IMR-90 (cell line): ENCODE data around the gene RIOK1. TPM values are rescaled to one million over a fixed set of nuclear protein-coding genes. Genes with fewer than 3 reads are reported as not detected.

Source experiments
- ATAC-seq: fragments of 200-7000 bp; cut with Tn5 transposase; 2 replicates; pipeline ENCODE4 v1.9.1; 2020; ENCODE audit warnings: low read depth, mild to moderate bottlenecking, moderate library complexity
- BruUV-seq: library from RNA; stranded (reverse); fragments of 400-500 nt; replicated peaks from 2 replicates; lab custom pipeline; 2021; lab: Mats Ljungman, UMichigan
- CTCF ChIA-PET: fragments of 300-600 bp; formaldehyde crosslinking; extraction: SDS; loops from one replicate; lab custom pipeline; 2021; ENCODE audit warnings: antibody characterized with exemption; lab: Yijun Ruan, JAX
- POLR2A ChIA-PET: fragments of 300-600 bp; sonication (Branson Sonifier 250); formaldehyde crosslinking; loops from one replicate; lab custom pipeline; 2022; ENCODE audit warnings: antibody characterized with exemption; ENCODE audit not compliant: unreplicated experiment; lab: Charles Lee
- DNase-seq: peaks from one replicate; pipeline ENCODE4 v3.0.0; 2013
- H2AFZ ChIP-seq: replicated peaks from 2 replicates; pipeline ENCODE3; 2013; ENCODE audit warnings: low read length, mild to moderate bottlenecking; ENCODE audit not compliant: poor library complexity
- H2AK5ac ChIP-seq: 2 replicates; pipeline ENCODE4 v1.6.1; 2013; ENCODE audit warnings: low read depth, low read length, inconsistent platforms
- H2AK9ac ChIP-seq: replicated peaks from 2 replicates; pipeline ENCODE3; 2013; ENCODE audit warnings: mild to moderate bottlenecking, low read depth, low read length, moderate library complexity; ENCODE audit not compliant: poor library complexity
- H2BK120ac ChIP-seq: 2 replicates; pipeline ENCODE4 v1.6.1; 2013; ENCODE audit warnings: low read depth, low read length, inconsistent platforms
- H2BK15ac ChIP-seq: 3 replicates; pipeline ENCODE4 v1.6.1; 2013; ENCODE audit warnings: low read depth, low read length, inconsistent platforms
- H2BK20ac ChIP-seq: 2 replicates; pipeline ENCODE4 v1.6.1; 2013; ENCODE audit warnings: low read depth, mild to moderate bottlenecking, inconsistent platforms, low read length, moderate library complexity
- H2BK5ac ChIP-seq: 2 replicates; pipeline ENCODE4 v1.6.1; 2013; ENCODE audit warnings: mild to moderate bottlenecking, low read depth, low read length, inconsistent platforms; ENCODE audit not compliant: poor library complexity, severe bottlenecking
- H3K14ac ChIP-seq: replicated peaks from 2 replicates; pipeline ENCODE4 v1.6.1; 2013; ENCODE audit warnings: low read depth, low read length, inconsistent platforms
- H3K18ac ChIP-seq: 2 replicates; pipeline ENCODE4 v1.6.1; 2013; ENCODE audit warnings: low read depth, low read length, control low read depth
- H3K23ac ChIP-seq: 2 replicates; pipeline ENCODE4 v1.6.1; 2013; ENCODE audit warnings: low read depth, low read length, inconsistent platforms
- H3K27ac ChIP-seq: 2 replicates; pipeline ENCODE4 v1.5.1; 2013; ENCODE audit warnings: mild to moderate bottlenecking, control low read depth, low read length; ENCODE audit not compliant: insufficient read depth
- H3K27me3 ChIP-seq: 2 replicates; pipeline ENCODE4 v1.6.1; 2013; ENCODE audit warnings: low read length; ENCODE audit not compliant: control insufficient read depth, insufficient read depth
- H3K36me3 ChIP-seq: 2 replicates; pipeline ENCODE4 v1.6.1; 2013; ENCODE audit warnings: low read length, mixed read lengths; ENCODE audit not compliant: control insufficient read depth, insufficient read depth
- H3K4ac ChIP-seq: 2 replicates; pipeline ENCODE4 v1.6.1; 2013; ENCODE audit warnings: low read depth, low read length, inconsistent platforms
- H3K4me1 ChIP-seq: 2 replicates; pipeline ENCODE4 v1.6.1; 2013; ENCODE audit warnings: low read length, mixed read lengths; ENCODE audit not compliant: control insufficient read depth, insufficient read depth
- H3K4me2 ChIP-seq: 2 replicates; pipeline ENCODE4 v1.6.1; 2013; ENCODE audit warnings: low read depth, mild to moderate bottlenecking, control low read depth, low read length, moderate library complexity
- H3K4me3 ChIP-seq: 2 replicates; pipeline ENCODE4 v1.5.1; 2013; ENCODE audit warnings: low read depth, mild to moderate bottlenecking, control low read depth, low read length, moderate library complexity; ENCODE audit not compliant: insufficient read depth
- H3K56ac ChIP-seq: 2 replicates; pipeline ENCODE4 v1.6.1; 2013; ENCODE audit warnings: low read length, inconsistent platforms; ENCODE audit not compliant: insufficient read depth; ENCODE audit errors: extremely low read depth
- H3K79me1 ChIP-seq, 2 experiments: 2 replicates each; pipeline ENCODE4 v1.6.1; 2013; ENCODE audit warnings: low read length in 2 of 2, inconsistent platforms in 1 of 2, low read depth in 1 of 2
- H3K9ac ChIP-seq: 2 replicates; pipeline ENCODE4 v1.6.1; 2013; ENCODE audit warnings: low read depth, low read length, control low read depth
- H3K9me1 ChIP-seq: 2 replicates; pipeline ENCODE4 v1.6.1; 2013; ENCODE audit warnings: low read length, inconsistent platforms; ENCODE audit not compliant: insufficient read depth
- H3K9me3 ChIP-seq: 2 replicates; pipeline ENCODE4 v1.6.1; 2013; ENCODE audit warnings: low read length; ENCODE audit not compliant: control insufficient read depth, insufficient read depth
- H4K20me1 ChIP-seq: 2 replicates; pipeline ENCODE4 v1.6.1; 2013; ENCODE audit warnings: low read length, inconsistent platforms; ENCODE audit not compliant: insufficient read depth
- H4K5ac ChIP-seq: 2 replicates; pipeline ENCODE4 v1.6.1; 2013; ENCODE audit warnings: mild to moderate bottlenecking, low read depth, low read length, control low read depth
- H4K8ac ChIP-seq, 2 experiments: 2 replicates each; pipeline ENCODE4 v1.6.1; 2013; ENCODE audit warnings: low read depth in 2 of 2, low read length in 2 of 2, control low read depth in 1 of 2, inconsistent platforms in 1 of 2
- H4K91ac ChIP-seq: 2 replicates; pipeline ENCODE4 v1.6.1; 2013; ENCODE audit warnings: low read depth, low read length, inconsistent platforms; ENCODE audit not compliant: insufficient read depth
- BHLHE40 ChIP-seq: fragments of 150-350 bp; IDR thresholded peaks from 2 replicates; pipeline ENCODE4 v1.6.1; 2016; ENCODE audit warnings: mild to moderate bottlenecking, low read depth, low read length
- CEBPB ChIP-seq: IDR thresholded peaks from 2 replicates; pipeline ENCODE4 v1.6.1; 2012; ENCODE audit warnings: low read depth, low read length, improper control_type of control experiment
- CHD1 ChIP-seq: IDR thresholded peaks from 2 replicates; pipeline ENCODE4 v1.6.1; 2012; ENCODE audit warnings: low read depth, low read length, improper control_type of control experiment
- FOS ChIP-seq: fragments of 150-350 bp; IDR thresholded peaks from 2 replicates; pipeline ENCODE4 v1.6.1; 2016; ENCODE audit warnings: low read depth, low read length
- MAFK ChIP-seq: IDR thresholded peaks from 2 replicates; pipeline ENCODE4 v1.6.1; 2012; ENCODE audit warnings: low read depth, low read length, improper control_type of control experiment
- MAZ ChIP-seq: IDR thresholded peaks from 2 replicates; pipeline ENCODE4 v1.6.1; 2012; ENCODE audit warnings: low read depth, mild to moderate bottlenecking, low read length, improper control_type of control experiment, moderate library complexity, borderline replicate concordance
- MXI1 ChIP-seq: IDR thresholded peaks from 2 replicates; pipeline ENCODE4 v1.6.1; 2012; ENCODE audit warnings: low read depth, mild to moderate bottlenecking, low read length, moderate library complexity, borderline replicate concordance
- NFE2L2 ChIP-seq: fragments of 150-350 bp; IDR thresholded peaks from 2 replicates; pipeline ENCODE4 v1.6.1; 2016; ENCODE audit warnings: low read depth, mild to moderate bottlenecking, low read length
- POLR2A ChIP-seq: IDR thresholded peaks from 2 replicates; pipeline ENCODE4 v1.6.1; 2012; ENCODE audit warnings: mild to moderate bottlenecking, low read depth, low read length
- RAD21 ChIP-seq: IDR thresholded peaks from 2 replicates; pipeline ENCODE4 v1.6.1; 2012; ENCODE audit warnings: low read length, improper control_type of control experiment
- RCOR1 ChIP-seq: IDR thresholded peaks from 2 replicates; pipeline ENCODE4 v1.6.1; 2012; ENCODE audit warnings: mild to moderate bottlenecking, low read length, improper control_type of control experiment; ENCODE audit not compliant: insufficient replicate concordance
- RFX5 ChIP-seq: IDR thresholded peaks from 2 replicates; pipeline ENCODE4 v1.8.0; 2012; ENCODE audit warnings: low read depth, mild to moderate bottlenecking, low read length, moderate library complexity
- SMC3 ChIP-seq: fragments of 150-350 bp; IDR thresholded peaks from 2 replicates; pipeline ENCODE4 v1.6.1; 2016; ENCODE audit warnings: low read depth, mild to moderate bottlenecking, antibody characterized with exemption, low read length, moderate library complexity
- USF2 ChIP-seq: fragments of 150-350 bp; IDR thresholded peaks from 2 replicates; pipeline ENCODE4 v1.6.1; 2017; ENCODE audit warnings: mild to moderate bottlenecking, antibody characterized with exemption, low read length, low read depth
- WGBS, 2 experiments: methylation state at CpG; one replicate each; pipeline versions ENCODE4 v1.1.5 to v1.1.7; 2013; ENCODE audit warnings: missing lambda C conversion rate in 2 of 2; ENCODE audit not compliant: insufficient read length in 1 of 2; ENCODE audit errors: extremely low coverage in 2 of 2; 5-methylcytosine and 5-hydroxymethylcytosine counted together
- dilution Hi-C: fragments of 300-500 bp; cut with HindIII; formaldehyde crosslinking; loops from one replicate; pipeline ENCODE4 v1.14.3; 2018; ENCODE audit warnings: low sequenced_read_pairs; ENCODE audit not compliant: unreplicated experiment
- in situ Hi-C: fragments of 300-500 bp; cut with MboI; formaldehyde crosslinking; loops from 3 replicates; pipeline ENCODE4 v1.14.3; 2019; ENCODE audit warnings: low sequenced_read_pairs, inconsistent platforms, mixed read lengths
- intact Hi-C: fragments of 100-400 bp; cut with micrococcal nuclease; formaldehyde crosslinking; loops from 2 replicates; pipeline ENCODE4 v1.10.0; 2022
- polyA plus RNA-seq, 3 experiments: library from polyadenylated mRNA; depleted of rRNA; stranded (reverse); fragments of >200 nt; gene quantifications; 2 replicates each; pipeline ENCODE4 v1.2.3, GENCODE V29; 2012; ENCODE audit warnings: low replicate concordance in 1 of 3
- total RNA-seq: library from RNA; depleted of rRNA; stranded (reverse); fragments of >200 nt; gene quantifications from 2 replicates; pipeline ENCODE4 v1.2.3, GENCODE V29; 2012
- TF ChIP-seq, protein P1 (sequence below): conservative IDR thresholded peaks from 2 replicates; pipeline ENCODE4 v1.5.1; 2012; ENCODE audit warnings: mild to moderate bottlenecking, low read depth, low read length, improper control_type of control experiment
- TF ChIP-seq, protein P2 (sequence below): fragments of 150-350 bp; IDR thresholded peaks from 2 replicates; pipeline ENCODE4 v1.6.1; 2016; ENCODE audit warnings: low read depth, mild to moderate bottlenecking, low read length, moderate library complexity, borderline replicate concordance

RIOK1 gene
- total and polyA plus RNA-seq, 2 of the 4 experiments (the other 2 are of a cell fraction): 17.0 to 17.8 TPM

DNA sequence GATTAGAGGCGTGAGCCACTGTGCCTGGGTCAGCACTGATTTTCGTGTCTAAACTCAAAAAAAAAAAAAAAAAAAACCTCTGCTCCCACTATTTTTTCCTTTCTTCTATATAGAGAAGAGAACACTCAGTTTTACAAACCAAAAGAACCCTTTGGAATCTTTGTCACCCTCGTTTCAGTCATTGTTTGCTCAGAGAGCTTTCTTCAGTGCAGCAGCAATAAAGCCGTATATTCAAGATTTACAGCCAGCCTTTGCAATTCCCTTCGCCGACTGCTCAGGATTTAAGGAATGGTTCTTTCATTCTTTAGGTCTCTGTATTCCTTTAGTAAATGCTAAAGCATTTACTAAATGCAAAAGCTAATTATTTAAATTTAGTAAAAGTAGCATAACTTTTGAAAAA, 20.1 kb downstream of the RIOK1 start:
- H3K36me3 ChIP-seq: peaks cover 17% of the 10 kb centered on the region
- no peaks in the 10 kb centered on the region for H3K9me1 ChIP-seq
- H2BK20ac ChIP-seq: no peak overlapping the region
- H2BK120ac ChIP-seq: no peak overlapping the region
- H4K8ac ChIP-seq: no peak overlapping the region
- no peak overlapping the region for H2AK5ac ChIP-seq
- H3K27me3 ChIP-seq: no peaks in the 10 kb centered on the region
- TF ChIP-seq FOS (no peak), RCOR1 (no peak), CHD1 (no peak), NFE2L2 (no peak), CEBPB (no peak), MAFK (no peak), SMC3 (no peak), BHLHE40 (no peak), MXI1 (no peak), POLR2A (no peak), RAD21 (no peak), RFX5 (no peak), MAZ (no peak), USF2 (no peak)
- TF ChIP-seq, protein P1, sequence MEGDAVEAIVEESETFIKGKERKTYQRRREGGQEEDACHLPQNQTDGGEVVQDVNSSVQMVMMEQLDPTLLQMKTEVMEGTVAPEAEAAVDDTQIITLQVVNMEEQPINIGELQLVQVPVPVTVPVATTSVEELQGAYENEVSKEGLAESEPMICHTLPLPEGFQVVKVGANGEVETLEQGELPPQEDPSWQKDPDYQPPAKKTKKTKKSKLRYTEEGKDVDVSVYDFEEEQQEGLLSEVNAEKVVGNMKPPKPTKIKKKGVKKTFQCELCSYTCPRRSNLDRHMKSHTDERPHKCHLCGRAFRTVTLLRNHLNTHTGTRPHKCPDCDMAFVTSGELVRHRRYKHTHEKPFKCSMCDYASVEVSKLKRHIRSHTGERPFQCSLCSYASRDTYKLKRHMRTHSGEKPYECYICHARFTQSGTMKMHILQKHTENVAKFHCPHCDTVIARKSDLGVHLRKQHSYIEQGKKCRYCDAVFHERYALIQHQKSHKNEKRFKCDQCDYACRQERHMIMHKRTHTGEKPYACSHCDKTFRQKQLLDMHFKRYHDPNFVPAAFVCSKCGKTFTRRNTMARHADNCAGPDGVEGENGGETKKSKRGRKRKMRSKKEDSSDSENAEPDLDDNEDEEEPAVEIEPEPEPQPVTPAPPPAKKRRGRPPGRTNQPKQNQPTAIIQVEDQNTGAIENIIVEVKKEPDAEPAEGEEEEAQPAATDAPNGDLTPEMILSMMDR: no peak
- TF ChIP-seq, protein P2, sequence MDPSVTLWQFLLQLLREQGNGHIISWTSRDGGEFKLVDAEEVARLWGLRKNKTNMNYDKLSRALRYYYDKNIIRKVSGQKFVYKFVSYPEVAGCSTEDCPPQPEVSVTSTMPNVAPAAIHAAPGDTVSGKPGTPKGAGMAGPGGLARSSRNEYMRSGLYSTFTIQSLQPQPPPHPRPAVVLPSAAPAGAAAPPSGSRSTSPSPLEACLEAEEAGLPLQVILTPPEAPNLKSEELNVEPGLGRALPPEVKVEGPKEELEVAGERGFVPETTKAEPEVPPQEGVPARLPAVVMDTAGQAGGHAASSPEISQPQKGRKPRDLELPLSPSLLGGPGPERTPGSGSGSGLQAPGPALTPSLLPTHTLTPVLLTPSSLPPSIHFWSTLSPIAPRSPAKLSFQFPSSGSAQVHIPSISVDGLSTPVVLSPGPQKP: no peak
- in situ Hi-C loops: loop anchor here (10.0 kb wide), 2 partner anchors 125 to 175 kb away; no protein-coding TSS in a partner anchor
- POLR2A ChIA-PET: no interaction called here
- H2AFZ ChIP-seq: no peak overlapping the region
- 100% methylated on average over 1 of the region's 6 CpGs; no CpG with 5 or more reads in 1 of the 2 experiments for WGBS, 2 experiments
- no peak overlapping the region for H3K4me2 ChIP-seq
- H3K4me3 ChIP-seq: no peak overlapping the region
- H3K14ac ChIP-seq: no peak overlapping the region
- DNase-seq: no peak
- H4K5ac ChIP-seq: no peak overlapping the region
- H3K18ac ChIP-seq: no peak overlapping the region
- dilution Hi-C loops: no loop called here
- BruUV-seq: no TSS peak
- peaks cover 6% of the 10 kb centered on the region for H3K4me1 ChIP-seq
- H4K91ac ChIP-seq: no peak overlapping the region
- no peak overlapping the region for H2BK15ac ChIP-seq
- no peak overlapping the region for H3K4ac ChIP-seq
- no peak overlapping the region for H3K23ac ChIP-seq
- no peak for ATAC-seq
- no peaks in the 10 kb centered on the region for H4K20me1 ChIP-seq
- no peak overlapping the region for H3K9ac ChIP-seq
- intact Hi-C loops: loop anchor here (5.0 kb wide), 1 partner anchor 198 kb away; no protein-coding TSS in a partner anchor
- H3K9me3 ChIP-seq: no peaks in the 10 kb centered on the region
- H3K56ac ChIP-seq: no peak overlapping the region
- no peaks in the 10 kb centered on the region; a peak in 1 of 4 replicates for H3K79me1 ChIP-seq
- H3K27ac ChIP-seq: no peak overlapping the region
- no peak overlapping the region for H2BK5ac ChIP-seq
- CTCF ChIA-PET: interaction anchor here (0.7 to 1.5 kb wide), 2 partner anchors 9 to 88 kb away, joined by 3 read pairs; no protein-coding TSS in a partner anchor
- no peak overlapping the region for H2AK9ac ChIP-seq
